ENCODE measurements around the gene ITPA. TPM values are rescaled to one million over a fixed set of nuclear protein-coding genes. Genes with fewer than 3 reads are reported as not detected.
"Not testable (repeated sequence)": the region's sequence is repeated elsewhere in the genome, so short reads cannot be mapped to it uniquely, and the experiment has no call there.

ITPA gene
- total and polyA plus RNA-seq, 9 donors: 43.5 to 52.5 (median 48.3) TPM

DNA sequence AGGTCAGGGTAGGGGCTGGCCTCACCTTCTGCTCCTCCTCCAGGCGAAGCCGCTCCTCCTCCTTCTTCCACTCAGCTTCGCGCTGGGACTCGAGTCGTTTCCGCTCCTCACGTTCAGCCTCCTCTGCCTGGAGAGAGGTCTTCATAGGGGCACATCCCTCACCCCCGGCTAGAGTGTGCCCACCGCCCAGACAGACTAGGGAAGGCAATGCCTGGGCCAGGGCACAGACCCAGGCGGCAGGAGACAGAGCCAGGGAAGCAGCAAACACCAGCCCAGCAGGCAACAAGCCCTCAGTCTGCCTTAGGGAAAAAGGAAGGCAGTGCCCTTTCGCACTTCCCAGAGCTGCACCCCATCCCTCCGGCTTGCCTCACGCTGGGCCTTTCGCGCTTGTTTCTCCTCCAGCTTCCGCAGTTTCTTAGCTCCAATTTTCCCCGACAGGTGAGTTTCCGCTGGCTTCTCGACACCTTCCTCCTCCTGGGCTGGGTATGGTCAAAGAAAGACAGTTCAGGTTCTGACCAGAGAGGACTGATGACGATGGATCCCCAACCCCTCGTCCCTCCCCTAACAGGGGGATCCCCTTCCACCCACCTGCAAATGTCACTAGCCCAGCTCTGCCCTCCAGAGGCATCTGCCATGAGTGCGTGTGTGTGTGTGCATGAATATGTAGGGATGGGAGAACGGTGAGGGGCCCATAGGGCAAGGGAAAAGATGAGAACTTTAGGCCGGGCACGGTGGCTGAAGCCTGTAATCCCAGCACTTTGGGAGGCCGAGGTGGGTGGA lies 9.1 kb upstream of the ITPA start:
- H3K4me1 ChIP-seq (ENCODE audit: control insufficient read depth, insufficient read depth, low read length): peaks cover 14% of the 10 kb centered on the region
- H3K36me3 ChIP-seq (ENCODE audit: control insufficient read depth, insufficient read depth, low read length): peaks cover 50% of the 10 kb centered on the region
- no peak for DNase-seq
- no peak overlapping the region for H3K4me3 ChIP-seq (ENCODE audit: low read length)
- no peaks in the 10 kb centered on the region for H3K9me3 ChIP-seq (replicated peaks; ENCODE audit: control insufficient read depth, low read depth, low read length)
- H3K27ac ChIP-seq (ENCODE audit: low read length): no peak overlapping the region
- WGBS (ENCODE audit: insufficient coverage): 88% methylated on average over 19 of the region's 27 CpGs
- no peaks in the 10 kb centered on the region for H3K27me3 ChIP-seq (ENCODE audit: control insufficient read depth, insufficient read depth, low read length)

DNA sequence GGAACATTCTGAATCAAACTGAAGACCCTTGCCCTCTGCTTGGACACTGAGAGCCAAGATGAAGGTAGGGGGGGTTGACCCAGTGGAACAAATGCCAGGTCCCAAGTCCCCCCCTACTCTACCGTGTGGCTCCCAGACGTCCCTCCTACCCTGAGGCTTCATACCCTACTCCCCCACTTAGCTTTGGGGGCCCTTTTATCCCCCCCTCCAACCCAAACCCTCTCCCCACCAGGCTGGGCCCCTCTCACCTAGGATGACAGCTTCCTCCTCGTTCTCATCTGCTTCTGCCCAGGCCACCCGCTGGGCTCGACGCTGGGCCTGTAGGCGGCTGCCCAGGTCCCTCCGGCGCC lies 6.4 kb upstream of the ITPA start:
- WGBS (ENCODE audit: insufficient coverage): 61% methylated on average over 9 of the region's 9 CpGs
- no peak for DNase-seq
- H3K4me1 ChIP-seq (ENCODE audit: control insufficient read depth, insufficient read depth, low read length): peaks cover 14% of the 10 kb centered on the region
- no peaks in the 10 kb centered on the region for H3K9me3 ChIP-seq (replicated peaks; ENCODE audit: control insufficient read depth, low read depth, low read length)
- peak overlapping the region; percentile 86 for H3K27ac ChIP-seq (ENCODE audit: low read length)
- peak overlapping the region; percentile 64 for H3K4me3 ChIP-seq (ENCODE audit: low read length)
- H3K36me3 ChIP-seq (ENCODE audit: control insufficient read depth, insufficient read depth, low read length): peaks cover 29% of the 10 kb centered on the region
- no peaks in the 10 kb centered on the region for H3K27me3 ChIP-seq (ENCODE audit: control insufficient read depth, insufficient read depth, low read length)

DNA sequence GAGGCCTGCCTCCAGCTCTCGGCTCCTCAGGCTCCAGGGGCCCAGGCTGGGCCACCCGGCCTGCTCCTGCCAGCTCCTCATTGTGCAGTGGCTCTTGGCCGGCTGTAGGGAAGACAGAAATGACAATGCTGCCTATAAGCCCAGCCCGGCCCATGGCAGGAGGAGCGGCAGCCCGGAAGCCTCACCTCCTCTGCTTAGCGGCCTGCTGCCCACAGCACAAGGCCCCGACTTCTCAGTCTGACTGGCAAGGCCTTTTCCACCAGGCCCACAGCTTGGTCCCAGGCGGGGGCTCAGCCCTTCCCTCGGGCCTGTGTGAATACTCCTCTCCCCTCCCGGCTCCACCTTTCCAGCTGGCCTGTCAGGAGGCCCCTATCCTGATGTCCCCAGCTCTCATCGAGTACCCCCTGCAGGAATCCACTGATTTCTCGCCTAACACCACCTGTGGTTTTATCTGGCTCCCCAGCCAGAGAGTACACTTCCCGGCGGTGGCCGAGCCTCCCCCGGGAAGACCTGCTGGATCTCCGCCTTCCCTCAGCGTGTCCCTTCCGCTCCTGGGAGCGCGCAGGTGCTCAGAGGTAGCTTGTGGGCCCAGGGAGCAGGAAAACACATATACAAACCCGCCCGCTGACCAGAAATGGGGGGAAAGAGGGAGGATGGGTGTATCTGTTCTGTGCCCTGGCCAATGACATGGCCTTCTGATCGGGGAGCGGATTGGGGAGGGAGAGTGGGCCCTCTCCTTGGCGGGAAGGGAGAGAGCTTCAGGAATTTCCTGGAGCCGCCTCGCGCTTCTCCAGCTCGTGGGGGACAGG lies 5.8 kb upstream of the ITPA start:
- no peaks in the 10 kb centered on the region for H3K27me3 ChIP-seq (ENCODE audit: control insufficient read depth, insufficient read depth, low read length)
- H3K4me3 ChIP-seq (ENCODE audit: low read length): peak overlapping the region; percentile 64
- DNase-seq: peak; percentile 10
- 17% methylated on average over 24 of the region's 31 CpGs for WGBS (ENCODE audit: insufficient coverage)
- peaks cover 29% of the 10 kb centered on the region for H3K36me3 ChIP-seq (ENCODE audit: control insufficient read depth, insufficient read depth, low read length)
- peak overlapping the region; percentile 86 for H3K27ac ChIP-seq (ENCODE audit: low read length)
- peaks cover 19% of the 10 kb centered on the region for H3K4me1 ChIP-seq (ENCODE audit: control insufficient read depth, insufficient read depth, low read length)
- H3K9me3 ChIP-seq (replicated peaks; ENCODE audit: control insufficient read depth, low read depth, low read length): no peaks in the 10 kb centered on the region

DNA sequence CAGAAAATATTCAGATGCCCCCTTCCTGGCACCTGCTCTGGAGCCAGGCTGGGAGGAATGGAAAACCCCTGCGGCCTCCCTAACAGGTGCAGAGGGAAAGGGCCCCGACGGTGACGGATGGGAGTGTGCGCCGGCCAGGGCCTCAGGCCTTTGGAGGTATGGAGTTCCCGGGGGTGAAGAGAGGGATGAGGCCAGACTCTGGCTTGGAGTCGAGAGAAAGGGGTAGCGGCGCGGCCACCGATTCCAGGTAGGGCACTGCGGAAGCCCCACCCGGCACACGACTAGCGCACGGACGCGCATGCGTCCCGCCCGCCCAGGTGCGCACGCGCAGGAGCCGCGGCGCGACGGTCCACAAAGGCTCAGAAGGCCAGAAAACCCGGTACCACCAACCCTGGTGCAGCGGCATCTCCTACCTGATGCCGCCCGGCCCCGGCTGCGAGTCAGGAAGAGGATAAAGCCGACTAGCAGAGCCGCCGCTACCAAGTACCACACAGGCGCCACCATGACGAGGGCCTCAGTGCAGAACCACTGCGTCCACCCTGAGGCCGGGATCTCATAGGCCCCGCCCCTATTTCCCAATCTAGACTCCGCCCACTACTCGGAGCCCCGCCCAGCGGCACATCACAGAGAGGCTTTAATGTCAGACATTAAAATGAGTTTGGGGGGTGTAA lies 5.0 kb upstream of the ITPA start, which contains the start of gene DDRGK1:
TSS of gene DDRGK1 (minus strand) at position 559 of the 671 bp plus-strand sequence. CDS start at position 504, 55 bp downstream.
- Histone ChIP-seq H3K4me1 (ENCODE audit: control insufficient read depth, insufficient read depth, low read length) (peaks cover 21% of the 10 kb centered on the region), H3K4me3 (ENCODE audit: low read length) (peak within 1 kb of the TSS; percentile 64), H3K36me3 (ENCODE audit: control insufficient read depth, insufficient read depth, low read length) (peaks cover 24% of the 10 kb centered on the region), H3K27ac (ENCODE audit: low read length) (peak within 1 kb of the TSS; percentile 86), H3K27me3 (ENCODE audit: control insufficient read depth, insufficient read depth, low read length) (no peaks in the 10 kb centered on the region), H3K9me3 (replicated peaks; ENCODE audit: control insufficient read depth, low read depth, low read length) (no peaks in the 10 kb centered on the region)
- under 1% methylated on average over 32 of the region's 48 CpGs for WGBS (ENCODE audit: insufficient coverage)
- DNase-seq: peak; percentile 88

DNA sequence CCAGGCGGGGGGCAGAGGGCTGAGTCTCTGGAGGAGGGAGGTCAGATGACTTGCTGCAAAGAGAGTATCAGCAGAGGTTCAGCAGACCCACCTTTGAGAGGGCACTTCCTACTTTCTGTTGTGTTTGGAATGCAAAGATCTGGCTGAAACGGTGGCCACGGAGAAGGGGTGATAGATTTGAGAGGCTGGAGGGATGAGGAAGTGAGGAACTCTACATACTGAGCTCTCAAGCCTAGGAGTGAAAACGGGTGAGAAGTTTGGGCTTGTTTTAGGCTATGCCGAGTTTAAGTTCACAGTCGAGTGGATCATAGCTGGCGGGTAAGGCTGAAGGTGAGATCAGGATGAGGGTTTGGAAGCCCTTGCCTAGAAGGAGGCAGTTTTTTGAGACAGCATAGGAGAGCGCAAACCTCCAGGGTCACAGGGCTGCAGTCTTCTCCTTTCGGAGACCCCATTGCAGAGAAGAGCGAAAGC lies 477 bp upstream of the ITPA start:
- Histone ChIP-seq H3K36me3 (ENCODE audit: control insufficient read depth, insufficient read depth, low read length) (peaks cover 11% of the 10 kb centered on the region), H3K9me3 (replicated peaks; ENCODE audit: control insufficient read depth, low read depth, low read length) (no peaks in the 10 kb centered on the region), H3K4me1 (ENCODE audit: control insufficient read depth, insufficient read depth, low read length) (peaks cover 16% of the 10 kb centered on the region), H3K27me3 (ENCODE audit: control insufficient read depth, insufficient read depth, low read length) (no peaks in the 10 kb centered on the region), H3K27ac (ENCODE audit: low read length) (peak overlapping the region; percentile 90), H3K4me3 (ENCODE audit: low read length) (peak overlapping the region; percentile 90)
- 0% methylated on average over 7 of the region's 10 CpGs for WGBS (ENCODE audit: insufficient coverage)
- peak; percentile 26 for DNase-seq

DNA sequence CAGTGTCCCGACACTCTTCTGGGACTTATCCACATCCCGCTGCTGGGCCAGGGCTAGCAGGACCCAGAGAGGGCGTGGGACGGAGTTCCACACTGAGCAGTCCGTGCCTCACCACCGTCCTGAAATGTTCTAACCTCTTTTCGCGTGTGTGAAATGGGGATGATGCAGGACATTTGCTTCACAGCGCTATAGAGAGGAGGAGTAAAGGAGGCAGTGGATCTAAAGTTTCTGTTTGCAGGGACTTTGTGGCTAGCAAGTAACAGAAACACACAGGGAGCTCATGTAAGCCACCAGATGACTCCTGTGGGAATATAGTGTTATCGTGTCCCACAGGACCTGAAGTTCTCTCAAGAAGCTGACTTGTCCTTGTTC lies 634 bp downstream of the ITPA start:
- Histone ChIP-seq H3K27me3 (ENCODE audit: control insufficient read depth, insufficient read depth, low read length) (no peaks in the 10 kb centered on the region), H3K9me3 (replicated peaks; ENCODE audit: control insufficient read depth, low read depth, low read length) (no peaks in the 10 kb centered on the region), H3K4me1 (ENCODE audit: control insufficient read depth, insufficient read depth, low read length) (peaks cover 15% of the 10 kb centered on the region), H3K27ac (ENCODE audit: low read length) (peak overlapping the region; percentile 90), H3K4me3 (ENCODE audit: low read length) (peak overlapping the region; percentile 90), H3K36me3 (ENCODE audit: control insufficient read depth, insufficient read depth, low read length) (peaks cover 16% of the 10 kb centered on the region)
- WGBS (ENCODE audit: insufficient coverage): 0% methylated on average over 8 of the region's 10 CpGs
- DNase-seq: no peak

DNA sequence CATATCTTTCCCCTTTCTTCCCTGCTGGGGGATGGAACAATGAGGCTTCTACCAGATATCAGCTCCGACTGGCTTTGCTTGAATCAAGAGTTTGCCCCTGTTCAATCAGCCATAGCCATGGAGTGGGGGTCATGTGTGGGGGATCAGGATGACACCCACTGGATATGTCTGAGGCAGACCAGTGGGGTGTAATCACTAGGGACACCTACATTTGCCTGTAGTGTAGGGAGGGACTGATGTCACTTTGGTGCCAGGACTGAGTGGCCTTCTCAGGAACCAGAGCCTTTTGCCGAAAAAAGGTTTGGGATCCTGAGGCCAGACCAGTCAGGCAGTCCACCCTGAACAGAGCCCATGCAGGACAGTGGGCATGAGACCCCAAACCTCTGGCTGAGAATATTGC lies 1.0 kb downstream of the ITPA start:
- Histone ChIP-seq H3K4me3 (ENCODE audit: low read length) (peak overlapping the region; percentile 90), H3K4me1 (ENCODE audit: control insufficient read depth, insufficient read depth, low read length) (peaks cover 15% of the 10 kb centered on the region), H3K27ac (ENCODE audit: low read length) (no peak overlapping the region), H3K27me3 (ENCODE audit: control insufficient read depth, insufficient read depth, low read length) (no peaks in the 10 kb centered on the region), H3K36me3 (ENCODE audit: control insufficient read depth, insufficient read depth, low read length) (peaks cover 20% of the 10 kb centered on the region), H3K9me3 (replicated peaks; ENCODE audit: control insufficient read depth, low read depth, low read length) (no peaks in the 10 kb centered on the region)
- WGBS (ENCODE audit: insufficient coverage): 77% methylated on average over 1 of the region's 2 CpGs
- DNase-seq: no peak

DNA sequence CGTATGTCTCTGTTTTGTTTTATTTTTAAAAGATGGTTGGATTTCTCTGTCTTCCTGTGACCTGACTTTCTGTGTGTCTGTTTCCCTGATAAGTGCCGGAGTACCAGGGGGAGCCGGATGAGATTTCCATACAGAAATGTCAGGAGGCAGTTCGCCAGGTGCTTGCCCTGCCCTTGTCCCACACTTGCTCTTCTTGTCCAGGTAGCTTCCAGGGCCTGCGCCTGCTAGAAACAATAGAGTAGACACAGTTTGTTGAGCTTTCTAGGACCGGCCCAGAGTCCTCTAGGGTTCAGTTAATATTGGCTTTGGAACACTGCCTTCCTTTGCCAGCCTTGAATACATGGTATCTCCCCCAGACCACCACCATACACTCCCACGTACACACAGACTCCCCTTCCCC lies 3.9 kb downstream of the ITPA start:
- no peak overlapping the region for H3K4me3 ChIP-seq (ENCODE audit: low read length)
- peaks cover 13% of the 10 kb centered on the region for H3K4me1 ChIP-seq (ENCODE audit: control insufficient read depth, insufficient read depth, low read length)
- no peaks in the 10 kb centered on the region for H3K9me3 ChIP-seq (replicated peaks; ENCODE audit: control insufficient read depth, low read depth, low read length)
- DNase-seq: no peak
- WGBS (ENCODE audit: insufficient coverage): 93% methylated on average over 7 of the region's 7 CpGs
- no peak overlapping the region for H3K27ac ChIP-seq (ENCODE audit: low read length)
- H3K36me3 ChIP-seq (ENCODE audit: control insufficient read depth, insufficient read depth, low read length): peaks cover 31% of the 10 kb centered on the region
- no peaks in the 10 kb centered on the region for H3K27me3 ChIP-seq (ENCODE audit: control insufficient read depth, insufficient read depth, low read length)

DNA sequence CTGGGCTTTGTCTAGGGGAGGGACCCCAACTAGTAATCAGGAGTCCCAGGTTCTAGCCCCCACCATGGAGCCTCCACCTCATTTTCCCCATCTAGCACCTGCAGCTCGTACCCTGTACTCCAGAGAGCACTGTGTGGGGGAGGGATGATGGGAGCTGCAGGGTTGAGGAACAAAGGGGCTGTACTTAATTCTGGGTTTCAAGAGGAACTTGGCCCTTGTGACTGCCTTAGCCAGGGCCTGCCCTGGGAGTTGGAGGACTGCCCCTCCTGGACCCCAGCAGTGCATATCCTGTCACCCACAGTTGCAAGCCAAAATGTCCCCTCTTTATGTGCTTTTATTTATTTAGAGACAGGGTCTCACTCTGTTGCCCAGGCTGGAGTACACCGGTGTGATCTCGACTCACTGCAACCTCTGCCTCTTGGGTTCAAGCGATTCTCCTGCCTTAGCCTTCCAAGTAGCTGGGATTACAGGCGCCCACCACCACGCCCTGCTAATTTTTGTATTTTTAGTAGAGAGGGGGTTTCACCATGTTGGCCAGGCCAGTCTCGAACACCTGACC lies 6.1 kb downstream of the ITPA start:
- 95% methylated on average over 3 of the region's 7 CpGs for WGBS (ENCODE audit: insufficient coverage)
- H3K9me3 ChIP-seq (replicated peaks; ENCODE audit: control insufficient read depth, low read depth, low read length); DNase-seq; H3K4me3 ChIP-seq (ENCODE audit: low read length); H3K4me1 ChIP-seq (ENCODE audit: control insufficient read depth, insufficient read depth, low read length); H3K27me3 ChIP-seq (ENCODE audit: control insufficient read depth, insufficient read depth, low read length); H3K27ac ChIP-seq (ENCODE audit: low read length): not testable (repeated sequence)
- peaks cover 41% of the 10 kb centered on the region for H3K36me3 ChIP-seq (ENCODE audit: control insufficient read depth, insufficient read depth, low read length)

All from muscle of leg (tissue), 11 donors.